Heart right ventricle (tissue), 16 donors: Measurements from ENCODE around the gene LSP1. TPM values are rescaled to one million over a fixed set of nuclear protein-coding genes. Genes with fewer than 3 reads are reported as not detected.
"Not testable (repeated sequence)": the region's sequence is repeated elsewhere in the genome, so short reads cannot be mapped to it uniquely, and the experiment has no call there.

ENCODE experiments used
- ATAC-seq, 8 donors: fragments of 200-7000 bp; cut with Tn5 transposase; one replicate each; pipeline ENCODE4 v1.9.1; 2020; ENCODE audit warnings: mild to moderate bottlenecking in 8 of 8, moderate library complexity in 8 of 8, moderate number of reproducible peaks in 1 of 8
- DNase-seq, 2 donors: peaks; one replicate each; pipeline ENCODE4 v3.0.0-alpha.2; 2020
- H3K27ac ChIP-seq, 10 donors: fragments of 200-600 bp; sonication (generic) in 2 of 10; one replicate each; pipeline versions ENCODE4 v1.5.0 to v1.8.0; 2020 to 2022; ENCODE audit warnings: mild to moderate bottlenecking in 3 of 10
- H3K27me3 ChIP-seq, 7 donors: fragments of 200-600 bp; one replicate each; pipeline ENCODE4 v1.8.0; 2021 to 2022; ENCODE audit warnings: mild to moderate bottlenecking in 2 of 7
- H3K36me3 ChIP-seq, 9 donors: fragments of 200-600 bp; sonication (generic) in 1 of 9; one replicate each; pipeline versions ENCODE4 v1.5.0 to v1.8.0; 2020 to 2022; ENCODE audit warnings: mild to moderate bottlenecking in 2 of 9
- H3K4me1 ChIP-seq, 9 donors: fragments of 200-600 bp; sonication (generic) in 1 of 9; one replicate each; pipeline versions ENCODE4 v1.5.0 to v1.8.0; 2020 to 2022; ENCODE audit warnings: mild to moderate bottlenecking in 4 of 9
- H3K4me3 ChIP-seq, 10 donors: fragments of 200-600 bp; sonication (generic) in 2 of 10; one replicate each; pipeline versions ENCODE4 v1.5.0 to v1.8.0; 2020 to 2022; ENCODE audit warnings: mild to moderate bottlenecking in 7 of 10, moderate library complexity in 2 of 10
- H3K9me3 ChIP-seq, 11 donors: fragments of 200-600 bp in 10 of 11; sonication (generic) in 2 of 11; one replicate each; pipeline versions ENCODE4 v1.5.0 to v1.8.0; 2013 to 2022; ENCODE audit warnings: mild to moderate bottlenecking in 2 of 11, control low read depth in 1 of 11, moderate library complexity in 1 of 11
- WGBS, 2 donors: extraction: QIAGEN DNeasy Blood & Tissue Kit; methylation state at CpG; one replicate each; pipeline ENCODE4 v1.1.7; 2013; ENCODE audit warnings: inconsistent platforms in 1 of 2; 5-methylcytosine and 5-hydroxymethylcytosine counted together
- intact Hi-C, 10 donors: fragments of 100-400 bp; cut with DNase I; formaldehyde crosslinking; loops; one replicate each; pipeline versions ENCODE4 v1.11.1 to v1.14.2; 2022
- polyA plus RNA-seq, 2 donors: library from polyadenylated mRNA; stranded (reverse); fragments of 200-250 nt; gene quantifications; one replicate each; pipeline ENCODE4 v1.2.3, GENCODE V29; 2013
- total RNA-seq, 10 donors: library from RNA; stranded (reverse); fragmentation: NEBNext Ultra II Directional in 3 of 10; extraction: Animal tissue kit (Norgen Biotek cat#: 25700) in 3 of 10; gene quantifications; one replicate each; pipeline versions ENCODE4 v1.2.1 to v1.2.4, GENCODE V29; 2021 to 2023
- TF ChIP-seq, protein P1 (sequence below), 9 donors: fragments of 200-600 bp; sonication (generic) in 2 of 9; IDR thresholded peaks; one replicate each; pipeline versions ENCODE4 v1.5.0 to v1.8.0; 2021 to 2022; ENCODE audit warnings: antibody characterized with exemption in 9 of 9, mild to moderate bottlenecking in 5 of 9, moderate library complexity in 1 of 9
- donor health status: Arrhythmogenic right ventricular cardiomyopathy.
- donor health status: ischemic (EF 13 %, LVEDD 7.1; RV severe dilation, severe dysfunction).
- donor health status: healthy with polysubstance abuse.
- donor health status: DM: no; HTN: yes; CAD: no.
- donor health status: DM: no; HTN: no; CAD: no.
- donor health status: ischemic (EF 25% LVEDD 6.9; RV normal size, moderate dysfunction).
- donor health status: ischemic (EF 25% LVEDD 5.7; RV mildly dilated, moderate dysfunction).
- donor health status: healthy.
- donor health status: DM: yes; HTN: yes; CAD: no.
- donor health status: Ischemic cardiomyopathy.
- donor health status: ischemic (EF 35%, LVEDD 5.7; RV mildly dilated, moderate dysfunction).
- donor health status: nonischemic (EF 11% LVEDD 7.7; RV severe dilation, severe dysfunction).
- donor health status: DM: yes; HTN: yes; CAD: no.
- donor health status: PGD.
- donor health status: ischemic (EF 29% LVEDD 5.4; RV normal size, mild dysfunction).
- donor health status: nonischemic (EF 23%, LVEDD 6.1; RV moderate dilation, normal function).

Gene LSP1
- total and polyA plus RNA-seq, 12 donors: 16.0 to 57.2 (median 21.4) TPM

DNA sequence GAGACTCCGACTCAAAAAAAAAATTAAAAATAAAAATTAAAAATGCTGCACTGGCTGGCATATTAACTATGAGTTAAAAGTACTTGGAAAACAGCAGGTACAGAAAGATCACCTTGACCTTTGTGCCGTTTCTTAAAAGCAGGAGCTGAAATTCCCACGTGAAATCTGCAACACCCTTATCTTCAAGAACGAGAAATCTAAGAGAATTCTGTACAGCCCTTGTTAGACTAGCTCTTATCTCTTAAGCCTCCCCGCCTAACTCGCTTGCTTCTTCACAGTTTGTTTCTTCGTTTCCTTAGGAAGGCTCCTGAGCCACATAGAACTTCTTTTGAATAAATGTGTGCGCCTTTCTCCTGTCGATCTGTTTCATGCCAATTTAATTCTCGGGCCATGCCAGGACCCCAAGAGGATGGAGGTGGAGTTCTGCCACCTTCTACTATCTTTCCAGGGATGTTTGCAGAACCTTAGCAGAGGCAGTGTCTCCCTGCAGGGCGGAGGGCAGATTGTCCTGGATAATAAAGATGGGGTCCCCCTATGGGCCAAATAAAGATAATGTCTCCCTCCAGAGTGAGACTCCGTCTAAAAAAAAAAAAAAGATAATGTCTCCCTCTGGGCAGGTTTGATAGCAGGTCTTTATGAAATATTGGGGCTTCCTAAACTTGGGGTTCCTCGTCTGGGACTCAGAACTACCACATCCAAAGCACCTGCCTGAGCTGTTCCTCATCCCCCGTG is 45.5 kb upstream of the LSP1 start:
- WGBS, 2 donors: 50% methylated on average over 14 of the region's 14 CpGs
- no peak for ATAC-seq
- Histone ChIP-seq H3K27me3 (peaks cover 0 to 70% (median 17%) of the 10 kb centered on the region in 7 donors), H3K4me3 (no peak overlapping the region), H3K36me3 (no peaks in the 10 kb centered on the region), H3K9me3 (peaks cover 0 to 6% (median 0%) of the 10 kb centered on the region in 11 donors), H3K27ac (no peak overlapping the region), H3K4me1 (peaks cover 0 to 11% (median 0%) of the 10 kb centered on the region in 9 donors)
- intact Hi-C loops: no loop called here
- DNase-seq: no peak
- TF ChIP-seq, protein P1, sequence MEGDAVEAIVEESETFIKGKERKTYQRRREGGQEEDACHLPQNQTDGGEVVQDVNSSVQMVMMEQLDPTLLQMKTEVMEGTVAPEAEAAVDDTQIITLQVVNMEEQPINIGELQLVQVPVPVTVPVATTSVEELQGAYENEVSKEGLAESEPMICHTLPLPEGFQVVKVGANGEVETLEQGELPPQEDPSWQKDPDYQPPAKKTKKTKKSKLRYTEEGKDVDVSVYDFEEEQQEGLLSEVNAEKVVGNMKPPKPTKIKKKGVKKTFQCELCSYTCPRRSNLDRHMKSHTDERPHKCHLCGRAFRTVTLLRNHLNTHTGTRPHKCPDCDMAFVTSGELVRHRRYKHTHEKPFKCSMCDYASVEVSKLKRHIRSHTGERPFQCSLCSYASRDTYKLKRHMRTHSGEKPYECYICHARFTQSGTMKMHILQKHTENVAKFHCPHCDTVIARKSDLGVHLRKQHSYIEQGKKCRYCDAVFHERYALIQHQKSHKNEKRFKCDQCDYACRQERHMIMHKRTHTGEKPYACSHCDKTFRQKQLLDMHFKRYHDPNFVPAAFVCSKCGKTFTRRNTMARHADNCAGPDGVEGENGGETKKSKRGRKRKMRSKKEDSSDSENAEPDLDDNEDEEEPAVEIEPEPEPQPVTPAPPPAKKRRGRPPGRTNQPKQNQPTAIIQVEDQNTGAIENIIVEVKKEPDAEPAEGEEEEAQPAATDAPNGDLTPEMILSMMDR (IDR thresholded peaks at IDR 0.05): no peak

DNA sequence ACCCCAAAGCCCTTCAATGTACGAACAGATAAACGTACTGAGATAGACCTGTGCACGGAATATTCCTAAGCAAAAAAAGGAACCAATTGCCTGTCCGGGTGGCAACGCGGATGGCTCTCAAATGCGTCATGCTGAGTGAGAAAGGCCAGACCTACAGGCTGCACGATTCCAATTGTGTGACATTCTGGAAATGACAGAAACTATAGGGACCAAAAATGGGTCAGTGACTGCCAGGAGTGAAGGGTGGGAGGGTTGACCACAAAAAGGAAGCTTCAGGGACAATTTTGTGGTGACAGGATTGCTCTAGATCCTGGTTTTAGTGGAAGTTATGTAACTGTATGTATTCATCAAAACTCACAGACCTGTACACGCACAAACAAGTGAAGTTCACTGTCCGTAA is 42.1 kb upstream of the LSP1 start:
- H3K36me3 ChIP-seq: no peaks in the 10 kb centered on the region
- intact Hi-C loops: loop anchor here in 1 of 10 donors (5.0 kb wide), 1 partner anchor 113 kb away; the partner anchor contains the start of gene KRTAP5-6
- H3K4me3 ChIP-seq: no peak overlapping the region
- no peak overlapping the region for H3K27ac ChIP-seq
- 44 to 51% methylated on average over 10 of the region's 10 CpGs for WGBS, 2 donors
- DNase-seq (no peak), ATAC-seq (peak in 5 of 8 donors; percentile 17 to 75 (median 64))
- TF ChIP-seq, protein P1 (IDR thresholded peaks at IDR 0.05): no peak
- peaks cover 0 to 81% (median 10%) of the 10 kb centered on the region in 7 donors for H3K27me3 ChIP-seq
- peaks cover 0 to 8% (median 0%) of the 10 kb centered on the region in 11 donors for H3K9me3 ChIP-seq
- peaks cover 0 to 11% (median 0%) of the 10 kb centered on the region in 9 donors for H3K4me1 ChIP-seq

DNA sequence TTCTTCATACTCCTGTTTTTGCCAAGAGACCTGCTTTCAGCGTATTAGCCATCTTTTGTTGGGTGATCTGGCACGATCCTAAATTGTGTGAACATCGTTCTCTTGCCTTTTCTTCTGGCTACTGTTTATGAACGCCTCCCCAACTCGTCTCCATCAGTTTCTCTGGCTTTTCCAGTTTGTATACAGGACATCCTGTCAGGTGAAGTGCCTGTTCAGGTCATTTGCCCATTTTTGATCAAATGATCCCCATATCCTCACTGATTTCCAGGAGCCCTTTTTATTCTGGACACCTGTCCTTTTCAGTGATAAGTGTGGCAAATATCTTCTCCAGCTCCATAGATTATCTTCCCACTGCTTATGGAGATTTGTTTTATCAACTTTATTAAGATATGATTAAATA is 40.6 kb upstream of the LSP1 start:
- no peak for ATAC-seq
- Histone ChIP-seq H3K9me3 (peaks cover 0 to 9% (median 0%) of the 10 kb centered on the region in 11 donors), H3K27ac (no peak overlapping the region), H3K36me3 (no peaks in the 10 kb centered on the region), H3K4me1 (peaks cover 0 to 11% (median 0%) of the 10 kb centered on the region in 9 donors), H3K4me3 (no peak overlapping the region), H3K27me3 (peaks cover 0 to 73% (median 7%) of the 10 kb centered on the region in 7 donors)
- intact Hi-C loops: loop anchor here in 1 of 10 donors (5.0 kb wide), 1 partner anchor 115 kb away; the partner anchor contains the start of gene KRTAP5-6
- 84 to 86% methylated on average over 5 of the region's 5 CpGs for WGBS, 2 donors
- DNase-seq: no peak
- TF ChIP-seq, protein P1 (IDR thresholded peaks at IDR 0.05): no peak

DNA sequence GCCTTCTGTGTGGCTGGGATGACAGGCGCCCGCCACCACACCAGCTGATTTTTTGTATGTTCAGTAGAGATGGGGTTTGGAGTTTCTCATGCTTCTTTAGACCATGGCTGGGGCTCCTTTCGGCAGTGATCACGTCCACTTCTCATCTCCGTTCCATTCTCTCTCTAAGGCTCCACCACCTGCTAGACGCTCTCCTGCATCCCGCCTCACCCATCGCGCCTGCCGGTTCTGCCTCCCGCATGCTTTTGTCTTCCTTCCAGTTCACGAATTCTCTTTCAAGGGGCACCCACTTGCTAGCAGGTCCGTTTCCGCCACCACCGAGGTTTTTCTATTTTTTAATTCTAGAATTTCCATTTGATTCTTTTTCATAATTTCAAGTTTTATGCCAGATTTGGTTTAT is 40.1 kb upstream of the LSP1 start:
- Histone ChIP-seq H3K4me1 (peaks cover 0 to 11% (median 0%) of the 10 kb centered on the region in 9 donors), H3K4me3 (no peak overlapping the region), H3K36me3 (no peaks in the 10 kb centered on the region), H3K9me3 (peaks cover 0 to 14% (median 1%) of the 10 kb centered on the region in 11 donors), H3K27ac (no peak overlapping the region), H3K27me3 (peaks cover 0 to 68% (median 7%) of the 10 kb centered on the region in 7 donors)
- intact Hi-C loops: loop anchor here in 1 of 10 donors (5.0 kb wide), 1 partner anchor 116 kb away; the partner anchor contains the start of gene KRTAP5-6
- DNase-seq (no peak), ATAC-seq (no peak)
- WGBS, 2 donors: 91 to 95% methylated on average over 15 of the region's 15 CpGs
- TF ChIP-seq, protein P1 (IDR thresholded peaks at IDR 0.05): no peak

DNA sequence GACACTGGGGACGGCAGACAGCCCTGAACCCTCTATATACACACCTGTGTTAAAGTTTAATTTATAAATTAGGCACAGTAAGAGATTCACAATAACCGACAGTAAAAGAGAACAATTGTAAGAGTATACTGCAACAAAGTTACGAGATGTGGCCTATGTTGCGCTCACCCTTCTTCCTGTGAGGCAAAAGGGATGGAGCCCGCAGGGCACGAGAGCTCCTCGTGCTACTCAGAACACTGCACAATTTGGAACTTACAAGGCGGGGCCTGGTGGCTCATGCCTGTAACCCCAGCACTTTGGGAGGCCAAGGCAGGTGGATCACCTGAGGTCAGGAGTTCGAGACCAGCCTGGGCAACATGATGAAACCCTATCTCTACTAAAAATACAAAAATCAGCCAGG is 39.5 kb upstream of the LSP1 start:
- Histone ChIP-seq H3K9me3 (peaks cover 0 to 20% (median 4%) of the 10 kb centered on the region in 11 donors), H3K27me3 (peaks cover 0 to 63% (median 7%) of the 10 kb centered on the region in 7 donors), H3K4me1 (peaks cover 0 to 11% (median 0%) of the 10 kb centered on the region in 9 donors)
- intact Hi-C loops: loop anchor here in 1 of 10 donors (5.0 kb wide), 1 partner anchor 116 kb away; the partner anchor contains the start of gene KRTAP5-6
- not testable (repeated sequence) for H3K27ac ChIP-seq, DNase-seq, H3K36me3 ChIP-seq, H3K4me3 ChIP-seq, ATAC-seq
- WGBS, 2 donors: 86 to 90% methylated on average over 9 of the region's 9 CpGs
